C4-2B (cell line): ENCODE data around the gene PLEKHA8.

Source experiments
- H3K27ac ChIP-seq: fragments of 450-650 bp; 2 replicates; pipeline ENCODE4 v1.5.1; 2017
- CTCF ChIP-seq: fragments of 450-650 bp; conservative IDR thresholded peaks from 2 replicates; pipeline ENCODE4 v1.5.1; 2017; ENCODE audit warnings: mild to moderate bottlenecking
- ZFX ChIP-seq: fragments of 450-650 bp; IDR thresholded peaks from 2 replicates; pipeline ENCODE4 v1.6.1; 2017

PLEKHA8 gene

GRCh38 chr7:30084212-30084611 lies 56.0 kb downstream of the PLEKHA8 start:
- TF ChIP-seq CTCF = no peak
- H3K27ac ChIP-seq = no peak overlapping the region

GRCh38 chr7:30086529-30086928 lies 58.3 kb downstream of the PLEKHA8 start:
- no peak overlapping the region for H3K27ac ChIP-seq
- TF ChIP-seq CTCF (no peak), ZFX (no peak)

GRCh38 chr7:30087371-30087770 lies 59.2 kb downstream of the PLEKHA8 start:
- no peak overlapping the region for H3K27ac ChIP-seq
- TF ChIP-seq ZFX = no peak
- TF ChIP-seq CTCF = no peak

- TF ChIP-seq CTCF (no peak), ZFX (no peak)
- no peak overlapping the region for H3K27ac ChIP-seq
These were observed 60.1 kb downstream of the PLEKHA8 start for GRCh38 chr7:30088362-30088761.

GRCh38 chr7:30090111-30090510 lies 61.9 kb downstream of the PLEKHA8 start:
- no peak for TF ChIP-seq ZFX
- TF ChIP-seq CTCF = no peak
- no peak overlapping the region for H3K27ac ChIP-seq

GRCh38 chr7:30091491-30091912 lies 63.3 kb downstream of the PLEKHA8 start:
- no peak overlapping the region for H3K27ac ChIP-seq
- no peak for TF ChIP-seq CTCF
- no peak for TF ChIP-seq ZFX

GRCh38 chr7:30091987-30092386 lies 63.8 kb downstream of the PLEKHA8 start:
- no peak overlapping the region for H3K27ac ChIP-seq
- TF ChIP-seq CTCF (no peak), ZFX (no peak)
